Fibroblast of lung (primary cell): ENCODE results near the gene LMNB1. TPM values are rescaled to one million over a fixed set of nuclear protein-coding genes. Genes with fewer than 3 reads are reported as not detected.

Source experiments
- DNase-seq, 2 donors: peaks; one replicate each; pipeline versions ENCODE4 v3.0.0 to v3.0.0-alpha.2; 2010; ENCODE audit warnings: low read depth in 2 of 2
- H2AFZ ChIP-seq: 2 replicates; pipeline ENCODE4 v1.5.1; 2012; ENCODE audit warnings: low read length, control low read depth, inconsistent platforms
- H3K27ac ChIP-seq: 2 replicates; pipeline ENCODE4 v1.5.1; 2011; ENCODE audit warnings: low read length, control low read depth; ENCODE audit not compliant: insufficient read depth
- H3K27me3 ChIP-seq: 2 replicates; pipeline ENCODE4 v1.5.1; 2011; ENCODE audit warnings: mild to moderate bottlenecking, low read length; ENCODE audit not compliant: control insufficient read depth, insufficient read depth
- H3K36me3 ChIP-seq: 2 replicates; pipeline ENCODE4 v1.5.1; 2011; ENCODE audit warnings: low read length; ENCODE audit not compliant: control insufficient read depth, insufficient read depth
- H3K4me1 ChIP-seq: 2 replicates; pipeline ENCODE4 v1.5.1; 2011; ENCODE audit warnings: low read length; ENCODE audit not compliant: control insufficient read depth, insufficient read depth; ENCODE audit errors: extremely low read depth
- H3K4me2 ChIP-seq: 2 replicates; pipeline ENCODE4 v1.5.1; 2011; ENCODE audit warnings: low read length, control low read depth; ENCODE audit not compliant: insufficient read depth; ENCODE audit errors: extremely low read depth
- H3K4me3 ChIP-seq, 4 experiments: fragments of 200-600 bp in 1 of 4; sonication (generic) in 1 of 4; replicated peaks in 1 of 4; 2 replicates each; pipeline ENCODE4 v1.5.1; 2011 to 2016; ENCODE audit warnings: low read length in 4 of 4, low read depth in 3 of 4, mild to moderate bottlenecking in 3 of 4, control low read depth in 2 of 4, inconsistent platforms in 1 of 4, mixed read lengths in 1 of 4; ENCODE audit not compliant: insufficient read depth in 1 of 4; ENCODE audit errors: control extremely low read depth in 1 of 4
- H3K79me2 ChIP-seq: 2 replicates; pipeline ENCODE4 v1.5.1; 2012; ENCODE audit warnings: mild to moderate bottlenecking, low read length, inconsistent platforms; ENCODE audit not compliant: control insufficient read depth, insufficient read depth
- H3K9ac ChIP-seq: 2 replicates; pipeline ENCODE4 v1.5.1; 2011; ENCODE audit warnings: mild to moderate bottlenecking, low read length, control low read depth; ENCODE audit not compliant: insufficient read depth
- H3K9me3 ChIP-seq: 2 replicates; pipeline ENCODE4 v1.5.1; 2012; ENCODE audit warnings: low read depth, low read length; ENCODE audit not compliant: control insufficient read depth, insufficient read depth
- H4K20me1 ChIP-seq: 2 replicates; pipeline ENCODE4 v1.5.1; 2011; ENCODE audit warnings: low read length; ENCODE audit not compliant: control insufficient read depth, insufficient read depth; ENCODE audit errors: extremely low read depth
- CTCF ChIP-seq, 2 donors: IDR thresholded peaks in 1 of 2; conservative IDR thresholded peaks in 1 of 2; 1 replicate in 1 of 2; 2 replicates in 1 of 2; pipeline ENCODE4 v1.5.1; 2011 to 2012; ENCODE audit warnings: low read length in 2 of 2, control low read depth in 1 of 2, inconsistent platforms in 1 of 2, low read depth in 1 of 2, mild to moderate bottlenecking in 1 of 2
- EZH2 ChIP-seq: IDR thresholded peaks from 2 replicates; pipeline ENCODE4 v1.5.1; 2012; ENCODE audit warnings: low read length, control low read depth, mild to moderate bottlenecking; ENCODE audit errors: missing control alignments
- polyA plus RNA-seq, 2 donors: library from polyadenylated mRNA; depleted of rRNA in 1 of 2; stranded (reverse) in 1 of 2; unstranded in 1 of 2; fragments of >200 nt; gene quantifications; 2 replicates each; pipeline ENCODE4 v1.2.1, GENCODE V29; 2011 to 2012; ENCODE audit warnings: missing spikeins in 1 of 2
- total RNA-seq: library from RNA; depleted of rRNA; stranded (reverse); fragments of >200 nt; gene quantifications from 2 replicates; pipeline ENCODE4 v1.2.1, GENCODE V29; 2014

Gene LMNB1
- total and polyA plus RNA-seq, 2 donors (not counting 1 experiment from before 2014, with no cell fraction given): 17.3 to 17.5 TPM

DNA sequence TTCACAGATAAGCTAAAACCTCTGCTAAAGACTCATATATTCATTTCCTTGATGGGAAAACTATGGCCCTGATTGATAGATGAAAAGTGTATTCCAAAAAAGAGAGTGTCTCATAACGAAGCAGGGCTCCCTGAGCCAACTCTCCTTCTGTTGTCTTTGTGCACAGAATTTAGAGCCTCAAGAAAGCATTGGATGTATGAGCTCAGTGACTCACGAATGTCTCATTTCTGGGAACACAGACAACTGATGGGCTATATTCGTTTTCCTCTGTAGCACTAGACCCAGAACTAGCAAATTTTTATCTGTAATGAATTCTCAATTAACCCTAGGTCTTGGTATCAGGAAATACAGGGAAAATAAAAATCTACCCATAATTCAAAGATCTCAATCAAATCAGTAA lies 88.4 kb downstream of the LMNB1 start:
- no peaks in the 10 kb centered on the region for H3K9me3 ChIP-seq
- H3K27me3 ChIP-seq: no peaks in the 10 kb centered on the region
- H3K36me3 ChIP-seq: no peaks in the 10 kb centered on the region
- H3K9ac ChIP-seq: no peak overlapping the region
- peak; percentile 70 to 72 for DNase-seq
- H3K27ac ChIP-seq: no peak overlapping the region
- no peak overlapping the region for H2AFZ ChIP-seq
- H4K20me1 ChIP-seq: no peaks in the 10 kb centered on the region
- H3K4me2 ChIP-seq: no peak overlapping the region
- H3K4me3 ChIP-seq: no peak overlapping the region
- TF ChIP-seq EZH2: no peak
- TF ChIP-seq CTCF (conservative IDR thresholded peaks at IDR 0.05 in 1 of 2, IDR thresholded peaks at IDR 0.05 in 1 of 2; ENCODE audit: low read depth in 1 of 2, low read length in 2 of 2): no peak
- H3K4me1 ChIP-seq: no peaks in the 10 kb centered on the region
- no peaks in the 10 kb centered on the region for H3K79me2 ChIP-seq

DNA sequence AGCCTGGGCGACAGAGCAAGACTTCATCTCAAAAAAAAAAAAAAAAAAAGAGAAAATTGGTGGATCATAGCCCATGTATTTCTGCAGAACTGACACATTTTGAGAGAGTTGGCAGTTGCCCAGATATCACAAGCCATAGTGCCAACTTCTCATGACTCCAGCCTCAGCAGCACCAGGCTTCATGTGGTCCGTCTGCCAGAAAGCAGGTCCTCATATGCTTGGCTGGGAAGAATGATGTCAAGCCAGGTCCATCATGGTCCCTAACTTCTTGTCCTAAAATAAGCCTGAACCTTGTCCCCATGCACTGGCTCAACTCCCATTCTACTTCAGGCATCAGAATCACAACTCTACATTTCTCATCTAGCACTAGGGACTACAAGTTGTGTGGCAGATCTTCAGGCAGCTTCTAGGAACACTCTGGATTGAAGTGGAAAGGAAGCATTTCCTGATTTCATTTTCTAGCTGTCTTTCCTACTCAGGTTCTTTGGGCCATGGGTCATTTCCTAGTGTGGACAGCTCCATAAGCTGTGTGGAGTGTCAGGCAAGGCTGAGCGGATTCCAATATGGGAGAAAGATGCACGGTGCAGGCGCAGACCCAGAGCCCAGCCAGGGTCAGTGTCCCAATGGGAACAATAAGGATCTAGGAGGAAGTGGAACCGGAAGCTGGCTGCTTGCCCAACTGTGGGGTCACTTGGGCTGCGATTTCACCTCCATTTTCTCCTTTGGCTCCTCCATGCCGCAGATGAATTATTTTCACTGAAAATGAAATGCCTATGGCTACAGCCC lies 90.1 kb downstream of the LMNB1 start:
- no peaks in the 10 kb centered on the region for H3K4me1 ChIP-seq
- H3K4me3 ChIP-seq: no peak overlapping the region
- H4K20me1 ChIP-seq: no peaks in the 10 kb centered on the region
- no peak overlapping the region for H3K9ac ChIP-seq
- no peaks in the 10 kb centered on the region for H3K27me3 ChIP-seq
- no peaks in the 10 kb centered on the region for H3K9me3 ChIP-seq
- no peaks in the 10 kb centered on the region for H3K36me3 ChIP-seq
- TF ChIP-seq EZH2 (no peak), CTCF (conservative IDR thresholded peaks at IDR 0.05 in 1 of 2, IDR thresholded peaks at IDR 0.05 in 1 of 2; ENCODE audit: low read depth in 1 of 2, low read length in 2 of 2) (no peak)
- no peak overlapping the region for H3K4me2 ChIP-seq
- H3K27ac ChIP-seq: no peak overlapping the region
- no peaks in the 10 kb centered on the region for H3K79me2 ChIP-seq
- H2AFZ ChIP-seq: no peak overlapping the region
- DNase-seq: no peak

- H3K4me1 ChIP-seq: no peaks in the 10 kb centered on the region
- H3K9me3 ChIP-seq: no peaks in the 10 kb centered on the region
- peak overlapping the region in 1 of 4 experiments; percentile 21 for H3K4me3 ChIP-seq
- no peaks in the 10 kb centered on the region for H3K79me2 ChIP-seq
- no peak for DNase-seq
- no peaks in the 10 kb centered on the region for H3K36me3 ChIP-seq
- no peak overlapping the region for H3K27ac ChIP-seq
- no peaks in the 10 kb centered on the region for H3K27me3 ChIP-seq
- TF ChIP-seq CTCF (conservative IDR thresholded peaks at IDR 0.05 in 1 of 2, IDR thresholded peaks at IDR 0.05 in 1 of 2; ENCODE audit: low read depth in 1 of 2, low read length in 2 of 2): no peak
- no peak for TF ChIP-seq EZH2
- no peak overlapping the region for H3K9ac ChIP-seq
- no peak overlapping the region for H2AFZ ChIP-seq
- H3K4me2 ChIP-seq: peak overlapping the region; percentile 91
- H4K20me1 ChIP-seq: no peaks in the 10 kb centered on the region
Observed at GRCh38 chr5:126868338-126869004, 91.5 kb downstream of the LMNB1 start.
